ENCODE results near the gene TXNL4B. TPM values are rescaled to one million over a fixed set of nuclear protein-coding genes. Genes with fewer than 3 reads are reported as not detected.

Gene TXNL4B
- total and polyA plus RNA-seq, 11 donors: 4.6 to 13.5 (median 7.0) TPM

- Histone ChIP-seq H3K27ac (peak overlapping the region; percentile 14 to 98 (median 86)), H3K4me3 (peak overlapping the region in 7 of 12 donors; percentile 1 to 32 (median 3))
- 30 to 36% (median 33%) methylated on average over 12 of the region's 12 CpGs for WGBS, 4 donors
These were observed 20.7 kb downstream of the TXNL4B start for GRCh38 chr16:72072514-72073342.

GRCh38 chr16:72068930-72069329, 24.5 kb downstream of the TXNL4B start:
- H3K36me3 ChIP-seq: no peaks in the 10 kb centered on the region
- 73 to 82% (median 77%) methylated on average over 4 of the region's 4 CpGs for WGBS, 4 donors
- H3K4me3 ChIP-seq: no peak overlapping the region
- no peak for ATAC-seq
- H3K27me3 ChIP-seq: no peaks in the 10 kb centered on the region
- H3K27ac ChIP-seq: no peak overlapping the region
- H3K4me1 ChIP-seq: peaks cover 0 to 25% (median 7%) of the 10 kb centered on the region in 12 donors
- no peaks in the 10 kb centered on the region for H3K9me3 ChIP-seq
- intact Hi-C loops (cut with DNase I): loop anchor here in 1 of 10 donors (10.0 kb wide), 1 partner anchor 56 kb away; no protein-coding TSS in a partner anchor
- no peak for TF ChIP-seq CTCF (IDR thresholded peaks at IDR 0.05)
- TF ChIP-seq POLR2A (IDR thresholded peaks at IDR 0.05): no peak
- no peak for DNase-seq

More at GRCh38 chr16:72072514-72073342, 20.7 kb downstream of the TXNL4B start:
- no peak for TF ChIP-seq CTCF (IDR thresholded peaks at IDR 0.05)
- TF ChIP-seq POLR2A (IDR thresholded peaks at IDR 0.05): no peak
- peaks cover 0 to 36% (median 7%) of the 10 kb centered on the region in 12 donors for H3K4me1 ChIP-seq
- DNase-seq: peak in 3 of 5 donors; percentile 25 to 56 (median 27)
- H3K27me3 ChIP-seq: no peaks in the 10 kb centered on the region
- peaks cover 0 to 2% (median 0%) of the 10 kb centered on the region in 9 donors for H3K36me3 ChIP-seq
- peak; percentile 40 to 78 (median 74) for ATAC-seq
- no peaks in the 10 kb centered on the region for H3K9me3 ChIP-seq
- intact Hi-C loops (cut with DNase I): loop anchor here in 1 of 10 donors (1.0 kb wide), 1 partner anchor 21 kb away; the partner anchor contains the start of genes DHX38 and TXNL4B

GRCh38 chr16:72066747-72067146, 26.7 kb downstream of the TXNL4B start:
- no peak for DNase-seq
- intact Hi-C loops (cut with DNase I): loop anchor here in 8 of 10 donors (1.0 to 10.0 kb wide), 4 partner anchors 32 to 58 kb away; no protein-coding TSS in a partner anchor
- ATAC-seq: peak; percentile 44 to 70 (median 58)
- Histone ChIP-seq H3K4me3 (no peak overlapping the region), H3K9me3 (no peaks in the 10 kb centered on the region), H3K27ac (no peak overlapping the region), H3K4me1 (peaks cover 0 to 6% (median 0%) of the 10 kb centered on the region in 12 donors), H3K36me3 (peaks cover 0 to under 1% (median 0%) of the 10 kb centered on the region in 9 donors), H3K27me3 (no peaks in the 10 kb centered on the region)
- WGBS, 4 donors: 3 to 9% (median 5%) methylated on average over 1 of the region's 1 CpG
- peak; percentile 38 to 67 (median 54) for TF ChIP-seq CTCF (IDR thresholded peaks at IDR 0.05)
- no peak for TF ChIP-seq POLR2A (IDR thresholded peaks at IDR 0.05)

- no peaks in the 10 kb centered on the region for H3K27me3 ChIP-seq
- intact Hi-C loops (cut with DNase I): loop anchor here in 1 of 10 donors (10.0 kb wide), 1 partner anchor 60 kb away; no protein-coding TSS in a partner anchor
- H3K4me1 ChIP-seq: peaks cover 0 to 5% (median 0%) of the 10 kb centered on the region in 12 donors
- no peak for TF ChIP-seq POLR2A (IDR thresholded peaks at IDR 0.05)
- no peak for TF ChIP-seq CTCF (IDR thresholded peaks at IDR 0.05)
- no peak overlapping the region for H3K4me3 ChIP-seq
- WGBS, 4 donors: 88 to 93% (median 91%) methylated on average over 10 of the region's 10 CpGs
- no peak overlapping the region for H3K27ac ChIP-seq
- H3K36me3 ChIP-seq: peaks cover 0 to 2% (median 0%) of the 10 kb centered on the region in 9 donors
- ATAC-seq: no peak
- no peaks in the 10 kb centered on the region for H3K9me3 ChIP-seq
- DNase-seq: no peak
These were observed 29.0 kb downstream of the TXNL4B start for GRCh38 chr16:72064361-72064894.
